GM18526 (cell line): ENCODE measurements around the gene DNAJA1.
A peak's percentile ranks its signal among the peaks of the same experiment; 100 is the strongest.

Experiments used
- POLR2A ChIP-seq: IDR thresholded peaks from 3 replicates; pipeline ENCODE4 v1.6.1; 2011; ENCODE audit not compliant: insufficient read length; ENCODE audit errors: extremely low read depth

DNAJA1 gene

DNA sequence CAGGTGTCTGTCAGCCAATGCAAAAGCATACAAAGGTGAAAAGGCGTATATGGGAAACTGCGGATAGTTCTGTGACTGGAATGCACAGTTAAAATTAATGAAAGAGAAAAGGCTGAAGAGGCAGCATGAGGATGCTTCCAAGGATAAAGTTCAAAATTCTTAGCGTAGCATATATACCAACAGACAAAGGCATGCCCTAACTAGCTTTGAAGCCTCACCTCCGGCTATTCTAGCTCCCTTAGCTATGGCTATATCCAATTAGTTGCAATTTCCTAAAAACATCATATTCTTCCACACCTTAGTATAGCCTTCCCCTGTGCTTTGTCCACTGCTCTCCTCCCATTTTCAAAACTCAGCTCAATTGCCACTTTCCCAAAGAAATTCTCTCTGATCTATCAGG, 1.4 kb upstream of the DNAJA1 start:
- TF ChIP-seq POLR2A = no peak

DNA sequence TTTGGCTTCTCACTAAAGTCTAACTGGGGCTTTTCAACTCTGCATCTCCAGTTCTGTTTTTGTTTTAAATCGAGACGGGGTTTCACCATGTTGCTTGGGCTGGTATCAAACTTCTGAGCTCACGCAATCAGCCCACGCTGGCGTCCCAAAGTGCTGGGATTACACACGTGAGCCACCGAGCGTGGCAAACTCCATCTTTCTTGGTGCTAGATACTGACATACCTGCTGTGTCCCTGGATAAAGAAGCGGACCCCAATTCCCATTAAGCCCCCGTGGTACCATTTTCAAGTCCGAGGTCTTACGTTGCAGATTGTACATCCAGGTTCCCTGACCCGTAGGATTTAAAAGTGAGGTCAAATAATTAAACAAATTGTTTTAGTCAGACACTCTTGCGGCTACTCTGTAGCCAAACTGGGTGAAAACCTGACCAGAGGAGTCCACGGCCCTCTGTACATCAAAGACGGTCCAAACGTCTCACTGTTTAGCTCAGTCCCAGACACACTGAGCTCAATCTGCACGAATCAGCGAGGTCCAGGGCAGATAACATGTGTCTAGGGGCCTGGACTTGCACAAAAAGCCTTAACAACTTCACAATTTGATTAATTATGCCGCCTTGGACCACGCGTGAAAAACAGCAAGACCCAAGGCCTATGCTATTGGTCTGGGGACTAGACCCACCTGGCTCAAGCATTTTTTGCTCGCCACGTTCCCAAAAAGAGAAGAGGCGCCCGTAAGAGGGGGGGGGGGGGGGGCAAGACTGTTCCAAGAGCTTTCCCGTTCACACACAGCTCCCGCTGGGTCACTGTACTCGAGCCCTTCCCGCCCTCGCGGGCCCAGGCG, 727 bp upstream of the DNAJA1 start:
- no peak for TF ChIP-seq POLR2A

DNA sequence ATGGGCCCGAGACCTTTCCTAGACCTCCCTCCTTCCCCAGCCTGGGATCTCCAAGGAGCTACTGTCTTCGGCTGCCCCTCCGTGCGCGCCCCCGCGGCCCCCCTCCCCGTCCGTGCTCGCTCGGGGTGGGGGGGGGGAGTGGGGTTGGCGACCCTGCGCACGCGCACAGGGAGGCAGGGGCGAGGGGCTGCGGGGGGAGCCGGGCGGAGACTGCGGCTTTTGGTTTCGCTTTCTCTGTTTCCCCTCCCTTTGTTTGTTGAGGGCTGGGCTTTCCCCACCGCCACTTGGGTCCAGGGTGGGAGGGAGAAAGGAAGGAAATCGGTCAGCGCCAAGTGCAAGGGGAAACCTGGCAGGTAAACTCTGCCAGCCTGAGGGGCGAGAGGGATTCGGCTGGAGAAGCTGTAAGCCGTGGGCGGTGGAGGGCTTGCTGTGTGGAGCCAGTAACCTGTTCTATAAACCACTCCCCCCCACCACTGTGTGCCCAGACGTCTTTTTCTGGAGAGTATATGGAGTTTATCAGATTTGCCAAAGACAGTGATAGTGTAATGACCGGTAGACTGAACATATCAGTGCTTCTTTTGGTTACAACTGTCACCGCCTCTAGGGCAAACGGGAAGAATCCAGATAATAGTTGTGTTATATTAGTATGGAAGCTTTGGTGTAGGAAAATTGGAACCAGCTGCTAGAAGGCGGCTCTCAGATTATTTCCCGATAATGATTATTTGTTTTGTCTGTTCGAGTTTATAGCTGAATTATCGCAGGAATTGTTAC, 684 bp downstream of the DNAJA1 start:
- TF ChIP-seq POLR2A = no peak

DNA sequence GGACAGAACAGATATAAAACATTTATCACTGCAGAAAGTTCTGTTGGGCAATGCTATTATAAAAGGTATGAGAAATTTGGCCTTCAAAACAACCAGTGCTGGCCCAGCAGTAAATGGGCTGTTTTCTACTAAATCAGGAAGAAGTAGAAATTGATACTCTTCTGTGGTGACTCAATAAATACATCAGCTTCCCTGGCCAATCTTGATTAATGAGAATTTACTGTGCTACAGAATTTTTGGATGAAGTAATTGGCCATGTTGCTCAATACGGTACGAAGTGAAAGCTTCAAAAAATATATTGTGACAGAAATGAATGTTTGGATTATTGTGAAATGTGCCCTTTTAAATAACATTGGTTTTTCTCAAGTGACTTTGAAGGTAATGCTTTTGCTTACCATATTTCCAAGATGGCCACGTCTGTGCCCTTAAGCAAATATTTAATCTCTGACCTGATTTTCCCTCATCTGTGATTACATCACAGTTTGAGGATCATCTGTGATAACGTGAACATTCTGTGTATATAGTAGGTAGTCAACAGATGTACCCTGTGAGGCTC, 4.2 kb downstream of the DNAJA1 start:
- no peak for TF ChIP-seq POLR2A

DNA sequence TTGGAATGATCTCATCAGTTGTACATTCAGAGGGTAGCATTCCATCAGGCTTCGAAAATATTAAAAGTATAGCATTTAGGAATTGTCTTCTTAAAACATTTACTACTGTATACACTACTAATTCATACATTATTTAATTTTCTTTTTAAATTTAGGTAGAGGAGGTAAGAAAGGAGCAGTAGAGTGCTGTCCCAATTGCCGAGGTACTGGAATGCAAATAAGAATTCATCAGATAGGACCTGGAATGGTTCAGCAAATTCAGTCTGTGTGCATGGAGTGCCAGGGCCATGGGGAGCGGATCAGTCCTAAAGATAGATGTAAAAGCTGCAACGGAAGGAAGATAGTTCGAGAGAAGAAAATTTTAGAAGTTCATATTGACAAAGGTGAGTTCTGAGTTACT, 5.2 kb downstream of the DNAJA1 start:
- no peak for TF ChIP-seq POLR2A

DNA sequence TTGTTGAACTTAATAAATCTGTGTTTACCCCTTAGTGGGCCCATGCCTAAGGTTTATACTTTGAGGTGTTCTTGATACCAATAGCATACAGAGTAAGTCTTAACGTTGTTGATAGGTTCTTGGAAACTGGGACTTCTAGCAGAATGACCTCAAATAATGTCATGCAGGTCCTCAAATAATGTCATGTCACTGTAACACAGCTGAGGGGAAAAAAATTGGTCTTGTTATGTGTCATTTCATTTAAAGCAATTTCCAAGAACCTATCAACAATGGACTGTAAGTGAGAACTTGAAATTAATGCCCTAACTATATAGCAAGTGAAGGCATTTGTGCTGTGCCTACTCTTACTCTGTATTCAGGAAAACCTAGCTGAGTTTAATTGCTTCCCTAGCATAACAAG, 7.2 kb downstream of the DNAJA1 start:
- no peak for TF ChIP-seq POLR2A

DNA sequence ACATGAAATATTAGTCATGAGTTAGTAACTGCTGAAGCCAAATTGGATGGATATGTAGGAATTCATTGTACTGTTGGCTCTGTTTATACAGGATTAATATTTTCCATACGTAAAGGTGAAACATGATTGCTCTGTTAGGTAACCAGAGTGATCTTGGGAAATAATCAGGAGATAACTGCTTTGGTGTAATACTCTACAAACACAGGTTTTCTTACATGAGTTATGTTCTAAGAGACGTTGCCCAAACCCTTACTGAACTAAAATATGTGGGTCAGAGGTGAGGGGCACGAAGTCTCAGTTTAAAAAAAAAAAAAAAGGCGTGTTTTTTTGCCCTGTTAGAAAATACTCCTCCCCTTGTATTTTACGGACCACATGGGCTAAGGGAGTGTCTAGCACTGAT, 7.8 kb downstream of the DNAJA1 start:
- TF ChIP-seq POLR2A = no peak

DNA sequence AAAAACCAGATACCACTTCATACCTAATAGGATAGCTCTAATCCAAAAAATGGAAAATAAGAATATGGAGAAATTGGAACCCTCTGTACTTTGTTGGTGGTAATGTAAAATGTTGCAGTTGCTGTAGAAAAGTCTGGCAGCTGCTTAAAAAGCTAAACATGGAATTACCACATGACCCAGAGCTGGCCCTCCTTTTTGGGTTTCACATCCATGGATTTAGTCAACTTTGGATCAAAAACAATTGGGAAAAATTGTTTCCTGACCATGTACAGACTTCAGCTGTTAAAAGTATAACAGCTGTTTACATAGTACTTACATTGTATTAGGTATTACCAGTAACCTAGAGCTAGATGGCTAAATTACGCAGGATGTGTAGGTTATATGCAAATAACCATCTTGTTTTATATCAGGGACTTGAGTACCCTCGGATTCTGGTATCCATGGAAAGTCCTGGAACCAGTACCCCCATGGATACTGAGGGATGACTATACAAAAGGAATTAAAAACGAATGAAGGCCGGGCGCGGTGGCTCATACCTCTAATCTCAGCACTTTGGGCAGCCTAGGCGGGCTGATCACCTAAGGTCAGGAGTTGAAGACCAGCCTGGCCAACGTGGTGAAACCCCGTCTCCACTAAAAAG, 15.8 kb downstream of the DNAJA1 start:
- TF ChIP-seq POLR2A = no peak

DNA sequence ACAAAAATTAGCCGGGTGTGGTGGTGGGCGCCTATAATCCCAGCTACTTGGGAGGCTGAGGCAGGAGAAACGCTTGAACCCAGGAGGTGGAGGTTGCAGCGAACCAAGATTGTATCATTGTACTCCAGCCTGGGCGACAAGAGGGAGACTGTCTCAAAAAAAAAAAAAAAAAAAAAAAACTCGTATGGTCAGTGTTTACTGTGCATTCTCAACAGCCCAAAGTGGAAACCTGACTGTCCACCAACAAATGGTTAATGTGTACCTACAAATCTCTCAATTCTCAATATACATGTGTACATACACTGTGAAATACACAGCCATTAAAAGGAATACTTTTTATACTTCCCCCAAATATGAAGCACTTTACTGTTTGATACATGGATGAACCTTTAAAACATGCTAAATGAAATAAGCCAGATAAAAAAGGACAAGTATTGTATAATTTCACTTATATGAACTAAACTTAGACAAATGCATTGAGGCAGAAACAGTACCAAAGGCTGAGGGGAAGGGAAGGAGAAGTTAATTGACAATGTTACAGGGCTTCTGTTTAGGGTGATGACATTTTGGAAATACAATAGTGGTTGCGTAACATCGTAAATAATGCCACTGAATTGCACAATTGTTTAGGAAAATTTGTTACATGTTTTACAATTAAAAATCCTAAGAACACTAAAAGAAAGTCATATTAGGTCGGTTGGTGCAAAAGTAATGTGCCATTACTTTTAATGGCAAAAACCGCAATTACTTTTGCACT, 16.5 kb downstream of the DNAJA1 start:
- no peak for TF ChIP-seq POLR2A

DNA sequence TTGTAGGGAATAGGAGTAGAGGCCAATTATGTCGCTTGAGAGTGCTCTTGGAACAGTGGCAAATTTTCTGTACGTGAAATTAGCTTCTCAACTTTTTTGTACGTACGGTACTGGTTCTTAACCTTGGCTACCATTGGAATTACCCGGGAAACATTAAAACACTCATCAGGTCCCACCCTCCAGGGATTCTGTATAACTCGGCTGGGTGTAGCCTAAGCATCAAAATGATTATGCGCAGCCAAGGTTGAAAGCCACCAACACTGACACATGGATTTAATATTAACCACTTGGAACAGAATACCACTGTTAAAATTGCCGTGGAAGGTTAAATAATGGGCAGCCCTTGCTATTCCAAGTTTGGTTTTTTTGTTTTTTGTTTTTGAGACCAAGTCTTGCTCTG, 17.4 kb downstream of the DNAJA1 start:
- no peak for TF ChIP-seq POLR2A

DNA sequence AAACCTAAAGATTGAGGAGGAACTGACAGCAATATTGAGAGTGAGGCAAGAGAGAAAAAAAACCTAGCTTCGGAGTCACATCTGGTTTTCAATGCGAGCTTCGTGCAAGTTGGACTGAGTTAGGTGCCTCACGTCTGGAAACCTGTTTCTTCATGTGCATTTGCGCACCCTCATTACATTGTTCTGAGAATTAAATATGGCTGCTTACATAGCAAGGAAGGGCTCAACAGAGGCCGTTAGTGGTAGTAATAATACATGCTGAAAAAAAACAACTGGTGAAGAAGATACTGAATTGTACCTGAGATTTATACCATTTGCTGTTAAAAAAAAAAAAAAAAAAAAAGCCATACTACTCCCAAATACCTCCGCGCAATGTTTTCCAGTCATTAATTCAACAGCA, 18.6 kb downstream of the DNAJA1 start:
- no peak for TF ChIP-seq POLR2A

DNA sequence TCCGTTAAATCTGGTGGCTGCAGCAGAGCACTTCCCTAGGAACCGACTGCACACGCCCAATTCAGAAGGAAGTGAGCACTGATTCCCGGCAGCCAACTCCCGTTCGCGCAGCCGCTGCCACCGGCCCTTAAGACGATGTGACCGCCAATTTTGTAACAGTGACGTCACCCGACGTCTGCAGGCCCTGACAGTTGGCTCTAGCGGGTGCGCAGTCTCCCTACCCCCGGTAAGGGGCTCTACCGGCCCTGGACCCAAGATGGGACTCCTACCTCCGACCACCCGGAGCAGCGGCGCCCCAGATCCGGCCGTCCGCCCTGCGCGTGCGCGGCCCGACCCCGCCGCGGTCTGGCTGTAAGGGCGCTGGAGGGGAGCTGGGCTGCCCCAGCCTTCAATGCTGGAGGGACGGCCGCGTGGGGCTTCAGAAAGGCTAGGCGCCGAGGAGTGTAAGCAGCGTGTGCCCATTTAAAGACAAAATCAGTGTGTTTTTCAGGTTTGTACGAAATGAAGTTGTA, 19.1 kb downstream of the DNAJA1 start:
- peak; percentile 41 for TF ChIP-seq POLR2A

DNA sequence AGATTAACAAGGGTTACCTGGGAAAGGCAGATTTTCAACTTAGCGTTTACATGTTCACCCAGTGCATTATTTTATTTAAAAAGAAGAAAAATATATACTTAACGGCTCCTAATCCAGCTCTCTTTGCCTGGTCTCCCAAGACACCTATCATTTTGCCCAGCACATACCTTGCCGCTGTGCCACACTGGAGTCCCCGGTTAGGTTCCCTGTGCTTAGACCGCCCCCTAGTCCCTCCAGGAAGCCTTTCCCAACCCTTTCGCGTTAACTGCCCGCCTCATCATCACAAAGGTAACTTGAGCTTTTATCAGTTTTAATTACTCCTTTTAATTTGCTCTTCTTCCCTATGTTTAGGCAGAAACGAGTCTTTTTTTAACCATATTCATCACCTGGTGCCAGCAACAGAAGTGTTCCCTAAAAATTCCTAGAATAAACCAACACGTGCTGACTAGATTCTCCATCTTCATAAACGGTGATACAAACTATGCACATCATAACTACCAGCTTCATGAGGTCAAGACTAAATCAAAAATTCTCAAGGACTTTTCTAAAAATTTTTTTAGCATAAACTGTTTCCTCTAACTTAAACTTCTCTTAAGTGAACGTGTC, 19.7 kb downstream of the DNAJA1 start:
- no peak for TF ChIP-seq POLR2A

DNA sequence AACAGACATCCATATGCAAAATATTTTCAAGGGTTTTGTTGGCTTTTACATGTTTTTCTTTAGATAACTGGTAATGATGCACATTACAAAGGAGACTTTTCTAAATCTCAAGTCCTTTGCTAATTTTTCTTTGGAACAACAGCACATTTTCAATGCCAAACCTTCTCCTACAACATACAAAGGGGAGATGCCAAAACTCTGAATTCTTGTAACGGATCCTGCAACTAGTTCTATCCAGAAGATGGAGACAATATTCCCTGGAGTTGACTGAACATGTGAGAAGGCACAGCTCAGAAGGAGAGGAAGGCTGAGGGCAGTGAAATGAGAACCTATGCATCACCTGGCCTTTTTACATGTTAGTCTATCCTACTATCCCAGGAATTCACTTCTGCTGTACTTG, 21.0 kb downstream of the DNAJA1 start:
- no peak for TF ChIP-seq POLR2A
